T1000 (cell line): Measurements from ENCODE around the gene ADCY9.
A peak's percentile ranks its signal among the peaks of the same experiment; 100 is the strongest.
"Not testable (repeated sequence)": the region's sequence is repeated elsewhere in the genome, so short reads cannot be mapped to it uniquely, and the experiment has no call there.

ENCODE experiments used
- DNase-seq: peaks from one replicate; lab custom pipeline; 2025; ENCODE audit warnings: mixed read lengths; lab: John Stamatoyannopoulos, UW

ADCY9 gene

DNA sequence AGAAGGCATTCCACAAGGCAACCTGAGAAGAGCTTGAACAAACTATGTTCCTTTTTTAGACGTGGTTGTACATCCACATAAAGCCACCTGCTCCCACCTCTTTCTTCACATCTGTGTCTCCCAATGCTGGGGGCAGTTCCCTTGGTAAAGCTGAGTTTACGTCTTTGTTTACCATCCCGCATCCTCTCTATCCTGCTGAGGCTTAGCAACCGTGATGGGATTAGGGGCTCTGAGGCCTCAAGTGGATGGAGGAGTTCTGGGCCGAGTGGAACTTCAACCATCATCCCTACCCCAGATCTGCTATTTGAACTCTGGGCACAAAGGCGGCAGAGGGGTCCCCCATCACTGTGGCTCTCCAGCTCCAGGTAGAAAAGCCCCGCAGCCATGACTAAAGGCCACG, 141.5 kb downstream of the ADCY9 start:
- no peak for DNase-seq

GRCh38 chr16:3971706-3972105, 144.5 kb downstream of the ADCY9 start:
- peak; percentile 46 for DNase-seq

DNA sequence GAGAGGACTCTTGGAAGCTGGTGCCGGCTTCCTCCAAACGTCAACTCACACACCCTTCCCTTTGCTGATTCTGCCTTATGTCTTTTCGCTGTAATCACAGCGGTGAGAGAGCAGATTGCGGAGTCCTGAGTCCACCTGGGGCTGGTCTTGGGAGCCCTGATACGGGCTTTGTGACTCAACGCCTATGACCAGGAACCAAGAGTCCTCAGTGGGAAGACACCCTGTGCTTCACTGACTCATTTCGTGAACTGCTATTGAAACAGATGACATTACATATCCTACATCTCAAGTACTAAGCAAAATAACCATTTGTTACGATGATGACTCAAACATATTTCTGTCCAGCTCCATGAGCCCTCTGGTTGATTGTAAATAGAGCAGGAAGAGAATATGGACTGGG, 145.0 kb downstream of the ADCY9 start:
- DNase-seq, result peak; percentile 61

DNA sequence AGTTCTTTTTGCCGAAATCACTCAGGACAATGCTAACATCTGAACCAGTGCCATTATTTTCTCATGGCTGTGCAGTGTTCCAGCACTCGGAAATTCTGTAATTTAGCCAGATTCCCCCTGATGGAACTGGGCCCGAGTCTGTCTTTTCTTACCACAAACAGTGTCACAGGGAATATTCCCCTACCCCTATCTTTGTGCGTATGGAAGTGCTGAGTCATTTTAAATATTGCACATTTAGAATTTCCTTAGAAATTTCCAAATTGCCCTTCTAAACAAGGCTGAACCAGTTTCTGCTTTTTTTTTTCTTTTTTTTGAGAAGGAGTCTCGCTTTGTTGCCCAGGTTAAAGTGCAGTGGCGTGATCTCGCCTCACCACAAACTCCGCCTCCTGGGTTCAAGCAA, 147.7 kb downstream of the ADCY9 start:
- no peak for DNase-seq

- DNase-seq, result no peak
Measured at GRCh38 chr16:3966681-3967080, 149.6 kb downstream of the ADCY9 start.

DNA sequence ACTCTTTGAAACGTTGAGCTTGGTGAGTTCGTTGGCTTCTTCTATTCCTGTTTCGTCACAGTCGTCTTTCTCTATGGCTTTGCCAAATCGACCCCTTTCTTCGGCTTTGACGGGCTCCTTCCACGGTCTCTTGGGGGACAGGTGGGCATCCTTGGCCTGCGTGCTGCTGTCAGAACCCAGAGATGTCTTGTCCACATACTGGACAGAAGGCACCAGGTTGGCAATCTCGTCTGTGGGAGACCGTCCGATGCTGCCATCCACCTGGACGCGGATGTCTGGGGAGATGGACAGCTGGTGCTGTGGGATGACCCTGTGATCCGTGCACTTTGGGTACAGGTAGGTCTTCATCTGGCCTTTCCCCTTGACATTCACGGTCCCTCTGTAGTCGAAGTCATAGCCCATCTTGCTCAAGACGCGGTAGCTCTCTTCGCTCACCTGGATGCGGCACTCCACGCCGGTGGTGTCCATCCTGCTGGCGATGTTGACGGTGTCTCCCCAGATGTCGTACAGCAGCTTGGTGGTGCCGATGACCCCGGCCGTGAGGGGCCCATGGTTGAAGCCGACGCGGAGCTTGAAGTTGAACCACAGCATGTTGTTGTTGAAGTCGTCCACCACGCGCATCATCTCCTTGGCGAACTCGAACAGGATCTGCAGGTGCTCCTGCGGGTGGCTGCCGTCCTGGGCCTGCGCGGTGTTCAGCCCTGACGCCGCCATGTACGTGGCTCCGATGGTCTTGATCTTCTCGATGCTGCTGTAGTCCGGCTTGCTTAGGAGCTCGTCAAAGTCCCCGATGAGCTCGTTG, 150.3 kb downstream of the ADCY9 start:
- no peak for DNase-seq

DNA sequence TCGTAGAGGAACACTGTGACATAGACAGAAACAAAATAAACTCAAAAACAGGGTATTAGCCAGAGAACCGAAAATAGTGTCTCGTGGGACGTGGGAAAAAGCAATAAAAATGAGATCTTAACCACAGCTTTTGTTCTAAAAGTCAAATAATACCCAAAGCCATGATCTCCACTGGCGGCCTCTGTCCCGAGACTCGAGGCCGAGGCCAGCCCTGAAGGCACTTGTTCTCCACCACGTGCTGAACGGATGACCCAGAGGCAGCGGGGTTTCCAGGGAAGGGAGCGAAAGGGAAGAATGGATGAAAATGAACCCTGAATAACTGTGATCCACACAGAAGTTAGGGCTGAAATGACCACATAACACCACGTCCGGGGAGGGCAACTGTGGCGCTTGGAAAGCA, 150.9 kb downstream of the ADCY9 start:
- no peak for DNase-seq

GRCh38 chr16:3964686-3965290, 151.5 kb downstream of the ADCY9 start:
- DNase-seq, result no peak

GRCh38 chr16:3963886-3964685, 152.2 kb downstream of the ADCY9 start:
- no peak for DNase-seq

DNA sequence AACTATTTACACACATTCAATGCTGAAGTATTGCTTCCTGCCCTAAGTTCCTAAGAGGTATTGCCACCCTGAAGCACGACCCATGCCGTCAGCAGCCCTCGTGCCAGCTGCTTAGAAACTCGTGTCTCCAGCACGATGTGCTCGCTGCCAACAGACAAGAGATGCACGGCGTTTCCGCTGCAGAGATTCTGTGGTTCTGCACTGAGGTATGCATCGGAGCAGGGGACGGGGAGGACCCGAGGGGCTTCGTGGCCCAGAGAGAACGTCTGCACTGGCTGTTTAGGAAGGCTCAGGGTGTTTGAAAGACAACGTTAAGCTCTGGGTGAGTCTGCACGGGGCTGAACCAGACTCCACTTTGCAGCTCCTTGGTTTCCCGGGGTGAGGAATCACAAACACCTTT, 153.0 kb downstream of the ADCY9 start:
- no peak for DNase-seq

DNA sequence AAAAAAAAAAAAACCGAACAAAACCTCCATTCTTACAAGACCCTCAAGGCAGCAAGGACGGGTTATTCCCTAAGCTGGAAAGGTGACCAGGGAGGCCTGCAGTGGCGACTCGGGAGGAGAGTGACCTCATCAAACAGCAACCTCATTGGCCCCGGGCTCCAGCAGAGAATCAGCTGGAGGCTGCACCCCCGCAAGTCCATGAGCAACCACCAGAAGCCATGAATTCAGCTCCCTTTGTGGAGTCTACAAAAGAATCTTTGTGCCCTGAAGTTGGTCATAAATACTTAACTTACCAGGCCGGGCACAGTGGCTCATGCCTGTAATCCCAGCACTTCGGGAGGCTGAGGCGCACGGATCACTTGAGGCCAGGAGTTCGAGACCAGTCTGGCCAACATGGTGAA, 154.8 kb downstream of the ADCY9 start:
- DNase-seq, result no peak

DNA sequence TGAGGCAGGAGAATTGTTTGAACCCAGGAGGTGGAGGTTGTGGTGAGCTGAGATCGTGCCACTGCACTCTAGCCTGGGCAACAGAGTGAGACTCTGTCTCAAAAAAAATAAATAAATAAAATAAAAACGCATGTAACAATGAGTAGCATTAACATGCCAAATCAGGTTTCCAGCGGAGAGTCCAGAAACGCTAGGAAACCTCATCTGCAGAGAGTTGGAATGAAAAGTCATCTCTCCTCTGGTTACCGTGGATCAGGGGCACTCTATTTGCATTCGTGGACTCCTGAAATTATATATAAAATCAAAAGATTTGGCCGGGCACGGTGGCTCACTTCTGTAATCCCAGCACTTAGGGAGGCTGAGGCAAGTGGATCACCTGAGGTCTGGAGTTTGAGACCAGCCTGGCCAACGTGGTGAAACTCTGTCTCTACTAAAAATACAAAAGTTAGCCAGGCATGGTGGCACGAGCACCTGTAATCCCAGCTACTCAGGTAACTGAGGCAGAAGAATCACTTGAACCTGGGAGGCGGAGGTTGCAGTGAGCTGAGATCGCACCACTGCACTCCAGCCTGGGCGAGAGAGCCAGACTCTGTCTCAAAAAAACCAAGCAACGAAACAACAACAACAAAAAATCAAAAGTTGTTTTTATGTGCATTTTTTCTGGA, 156.2 kb downstream of the ADCY9 start:
- not testable (repeated sequence) for DNase-seq

DNA sequence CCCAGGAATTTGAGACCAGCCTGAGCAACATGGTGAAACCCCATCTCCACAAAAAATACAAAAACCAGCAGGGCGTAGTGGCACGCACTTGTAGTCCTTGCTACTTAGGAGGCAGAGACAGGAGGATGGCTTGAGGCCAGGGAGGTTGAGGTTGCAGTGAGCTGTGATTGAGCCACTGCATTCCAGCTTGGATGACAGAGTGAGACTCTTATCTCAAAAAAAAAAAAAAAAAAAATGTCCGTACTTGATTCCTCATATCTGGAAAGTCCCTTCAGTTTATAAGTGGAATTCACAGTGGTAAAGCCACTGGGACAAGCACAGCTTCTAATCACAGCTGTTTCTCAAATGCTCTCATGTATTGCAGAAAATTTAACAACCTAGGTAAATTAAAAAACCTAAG, 157.1 kb downstream of the ADCY9 start:
- DNase-seq, result no peak

DNA sequence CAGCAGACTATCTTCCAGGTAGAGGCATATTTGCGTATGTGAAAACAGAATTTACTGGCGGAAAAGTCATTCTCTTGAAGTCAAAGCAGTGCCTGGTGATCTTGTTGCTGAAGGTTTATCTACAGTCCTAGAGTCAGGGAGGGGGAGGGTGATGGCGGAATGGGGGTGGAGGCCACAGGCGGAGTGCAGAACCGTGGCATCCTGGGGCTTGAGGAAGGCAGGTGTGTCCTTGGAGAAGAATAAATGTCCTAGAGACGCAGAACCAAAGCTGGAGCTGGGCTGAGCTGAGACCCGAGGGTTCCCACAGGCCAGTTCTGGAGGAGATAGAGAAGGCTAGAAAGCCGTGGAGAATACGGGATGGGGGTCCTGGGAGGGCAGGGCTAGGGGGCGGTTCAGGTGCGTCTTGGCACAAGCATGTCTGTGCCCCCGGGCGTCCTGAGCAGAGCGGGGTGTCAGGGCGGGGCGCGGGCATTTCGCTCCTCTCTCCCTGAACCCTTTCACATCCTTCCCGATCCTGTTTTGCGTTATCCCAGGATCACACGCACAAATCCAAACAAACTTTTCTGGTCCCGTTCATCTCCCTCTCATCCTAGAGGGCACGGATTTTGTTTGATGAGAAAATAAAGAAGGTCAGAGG, 158.8 kb downstream of the ADCY9 start:
- DNase-seq, result no peak

GRCh38 chr16:3954411-3954921, 161.8 kb downstream of the ADCY9 start:
- DNase-seq, result no peak

DNA sequence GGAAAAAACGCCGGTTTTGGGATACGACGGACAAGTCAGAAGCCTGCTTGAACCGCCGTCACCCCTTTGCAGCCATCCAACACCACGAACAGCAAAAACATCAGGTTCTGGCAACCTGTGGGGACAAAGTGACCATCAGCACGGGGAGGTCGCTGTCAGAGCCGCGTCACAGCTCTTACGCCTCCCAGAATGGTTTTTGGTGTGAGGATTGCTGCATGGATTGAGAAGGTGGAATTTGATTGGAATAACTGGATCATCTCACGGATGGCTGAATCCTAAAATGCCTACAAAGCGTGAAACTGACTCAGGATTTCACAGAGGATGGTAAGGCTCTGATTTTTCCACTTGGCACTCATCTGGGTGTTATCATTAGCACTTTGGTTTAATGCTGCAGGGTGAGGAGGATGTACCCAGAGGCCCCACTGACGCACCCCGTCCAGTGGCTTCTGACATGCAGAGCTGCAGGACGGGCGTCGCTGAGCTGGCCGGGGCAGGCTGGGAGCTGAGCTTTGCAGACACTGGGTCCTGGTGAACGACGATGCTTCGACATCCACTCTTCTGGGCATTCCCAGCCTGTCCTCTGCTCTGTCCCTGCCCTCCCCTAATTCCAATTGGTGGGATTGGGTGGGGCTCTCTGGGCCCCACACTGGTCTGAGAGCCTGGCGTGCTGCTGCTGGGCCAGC, 162.4 kb downstream of the ADCY9 start:
- no peak for DNase-seq

- DNase-seq, result no peak
Measured at GRCh38 chr16:3952737-3953131, 163.5 kb downstream of the ADCY9 start.

DNA sequence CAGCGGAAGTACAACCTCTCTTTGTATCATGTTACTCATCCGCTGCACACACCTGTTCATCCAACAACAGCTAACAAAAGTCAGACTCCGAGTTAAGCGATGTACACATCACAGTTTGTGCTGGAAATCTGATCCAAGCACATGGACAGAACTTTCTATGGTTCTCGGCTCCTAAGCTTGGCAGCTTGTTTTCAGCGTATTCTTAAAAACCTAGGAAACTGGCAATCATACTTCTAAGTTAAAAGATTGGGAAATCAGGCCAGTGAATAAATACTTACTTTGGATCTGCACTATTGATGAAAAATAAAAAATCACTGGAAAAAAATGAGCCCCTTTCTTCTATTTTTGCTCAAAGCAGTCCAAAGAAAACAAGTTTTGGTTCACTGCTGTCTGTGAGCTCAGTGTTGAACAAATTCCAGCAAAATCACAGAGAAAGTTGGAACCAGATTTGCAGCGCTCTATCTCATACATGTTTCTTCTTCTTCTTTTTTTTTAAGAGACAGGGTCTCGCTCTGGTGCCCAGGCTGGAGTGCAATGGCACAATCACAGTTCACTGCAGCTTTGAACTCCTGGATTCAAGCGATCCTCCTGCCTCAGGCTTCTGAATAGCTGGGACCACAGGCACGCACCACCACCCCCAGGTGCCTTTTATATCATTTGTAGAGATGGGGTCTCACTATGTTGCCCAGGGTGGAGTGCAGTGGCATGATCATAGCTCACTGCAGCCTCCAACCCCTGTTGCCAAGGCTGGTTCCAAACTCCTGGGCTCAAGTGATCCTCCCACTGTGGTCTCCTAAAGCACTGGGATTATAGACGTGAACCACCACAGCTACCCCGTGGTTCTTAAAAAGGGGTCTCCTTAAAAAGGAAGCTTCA, 164.1 kb downstream of the ADCY9 start:
- DNase-seq, result no peak

GRCh38 chr16:3951380-3951779, 164.9 kb downstream of the ADCY9 start:
- not testable (repeated sequence) for DNase-seq
